Measurements from ENCODE around the gene RBL1.
"Not testable (repeated sequence)": the region's sequence is repeated elsewhere in the genome, so short reads cannot be mapped to it uniquely, and the experiment has no call there.

RBL1 gene

GRCh38 chr20:37133952-37134351 lies 38.2 kb upstream of the RBL1 start:
- no peak overlapping the region for H3K4me3 ChIP-seq (replicated peaks; ENCODE audit: insufficient read depth, low read length)
- no peak for DNase-seq (ENCODE audit: low read depth in 1 of 2, low spot score in 1 of 2)
- no peak overlapping the region for H3K27ac ChIP-seq (replicated peaks)
- TF ChIP-seq SPI1 (IDR thresholded peaks at IDR 0.05; ENCODE audit: borderline replicate concordance, low read depth) (no peak), REST (IDR thresholded peaks at IDR 0.05; ENCODE audit: insufficient replicate concordance, low read depth) (no peak), GABPA (IDR thresholded peaks at IDR 0.05; ENCODE audit: low read depth) (no peak), POLR2AphosphoS5 (IDR thresholded peaks at IDR 0.05; ENCODE audit: low read depth) (no peak)
- H3K27me3 ChIP-seq (ENCODE audit: insufficient read depth, poor library complexity, severe bottlenecking), result no peaks in the 10 kb centered on the region

- Histone ChIP-seq H3K4me3 (replicated peaks; ENCODE audit: insufficient read depth, low read length) (no peak overlapping the region), H3K27ac (replicated peaks) (no peak overlapping the region), H3K27me3 (ENCODE audit: insufficient read depth, poor library complexity, severe bottlenecking) (no peaks in the 10 kb centered on the region)
- no peak for DNase-seq (ENCODE audit: low read depth in 1 of 2, low spot score in 1 of 2)
- TF ChIP-seq CTCF (IDR thresholded peaks at IDR 0.05; ENCODE audit: insufficient read depth, low read length) (no peak), POLR2AphosphoS5 (IDR thresholded peaks at IDR 0.05; ENCODE audit: low read depth) (no peak), REST (IDR thresholded peaks at IDR 0.05; ENCODE audit: insufficient replicate concordance, low read depth) (no peak), GABPA (IDR thresholded peaks at IDR 0.05; ENCODE audit: low read depth) (no peak), SPI1 (IDR thresholded peaks at IDR 0.05; ENCODE audit: borderline replicate concordance, low read depth) (no peak)
Observed at GRCh38 chr20:37131486-37131885, 35.7 kb upstream of the RBL1 start.

GRCh38 chr20:37128803-37129202 lies 33.0 kb upstream of the RBL1 start:
- Histone ChIP-seq H3K27ac (replicated peaks) (no peak overlapping the region), H3K27me3 (ENCODE audit: insufficient read depth, poor library complexity, severe bottlenecking) (no peaks in the 10 kb centered on the region), H3K4me3 (replicated peaks; ENCODE audit: insufficient read depth, low read length) (no peak overlapping the region)
- DNase-seq (ENCODE audit: low read depth in 1 of 2, low spot score in 1 of 2), result no peak
- TF ChIP-seq GABPA (IDR thresholded peaks at IDR 0.05; ENCODE audit: low read depth), result no peak
- no peak for TF ChIP-seq SPI1 (IDR thresholded peaks at IDR 0.05; ENCODE audit: borderline replicate concordance, low read depth)
- TF ChIP-seq REST (IDR thresholded peaks at IDR 0.05; ENCODE audit: insufficient replicate concordance, low read depth), result no peak
- TF ChIP-seq POLR2AphosphoS5 (IDR thresholded peaks at IDR 0.05; ENCODE audit: low read depth), result no peak
- no peak for TF ChIP-seq CTCF (IDR thresholded peaks at IDR 0.05; ENCODE audit: insufficient read depth, low read length)

- not testable (repeated sequence) for H3K4me3 ChIP-seq (replicated peaks; ENCODE audit: insufficient read depth, low read length); H3K27me3 ChIP-seq (ENCODE audit: insufficient read depth, poor library complexity, severe bottlenecking); H3K27ac ChIP-seq (replicated peaks); DNase-seq (ENCODE audit: low read depth in 1 of 2, low spot score in 1 of 2)
Observed at GRCh38 chr20:37126290-37126689, 30.5 kb upstream of the RBL1 start.
